Coronary artery (tissue), 2 donors: ENCODE data around the gene C1QB.

Experiments used
- DNase-seq: peaks from one replicate; pipeline ENCODE4 v3.0.0-alpha.2; 2017; ENCODE audit warnings: low spot score
- H3K27ac ChIP-seq, 2 donors: fragments of 200-600 bp; sonication (generic); one replicate each; pipeline ENCODE4 v1.5.1; 2016 to 2019
- H3K4me3 ChIP-seq: fragments of 200-600 bp; sonication (generic); 2 replicates; pipeline ENCODE4 v1.5.1; 2016; ENCODE audit warnings: mild to moderate bottlenecking, moderate library complexity
- TF ChIP-seq, protein P1 (sequence below): fragments of 200-600 bp; sonication (generic); IDR thresholded peaks from one replicate; pipeline ENCODE4 v1.5.1; 2019; ENCODE audit warnings: antibody characterized with exemption

The C1QB gene

DNA sequence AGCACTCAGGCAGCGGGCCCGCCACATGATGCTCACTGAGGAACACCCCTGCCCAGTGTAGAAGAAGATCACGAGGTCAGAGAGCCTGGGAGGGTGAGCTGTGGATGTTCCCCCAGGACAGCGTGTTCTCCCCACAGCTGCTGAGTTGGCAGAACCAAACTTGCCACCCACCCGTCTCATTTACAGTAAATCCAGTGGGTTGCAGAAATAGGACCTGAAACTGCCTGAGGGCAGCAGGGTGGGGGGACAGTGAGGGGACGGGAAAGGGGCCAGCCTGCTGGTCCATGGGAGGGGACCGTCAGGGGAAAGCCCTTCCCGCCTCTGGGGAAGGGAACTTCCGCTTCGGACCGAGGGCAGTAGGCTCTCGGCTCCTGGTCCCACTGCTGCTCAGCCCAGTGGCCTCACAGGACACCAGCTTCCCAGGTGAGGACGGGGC is at the start of gene C1QB:
C1QB (plus strand) TSS at position 356 of the 436 bp plus-strand sequence. CDS start 6,227 bp downstream, outside the sequence.
- DNase-seq, result no peak
- TF ChIP-seq, protein P1, sequence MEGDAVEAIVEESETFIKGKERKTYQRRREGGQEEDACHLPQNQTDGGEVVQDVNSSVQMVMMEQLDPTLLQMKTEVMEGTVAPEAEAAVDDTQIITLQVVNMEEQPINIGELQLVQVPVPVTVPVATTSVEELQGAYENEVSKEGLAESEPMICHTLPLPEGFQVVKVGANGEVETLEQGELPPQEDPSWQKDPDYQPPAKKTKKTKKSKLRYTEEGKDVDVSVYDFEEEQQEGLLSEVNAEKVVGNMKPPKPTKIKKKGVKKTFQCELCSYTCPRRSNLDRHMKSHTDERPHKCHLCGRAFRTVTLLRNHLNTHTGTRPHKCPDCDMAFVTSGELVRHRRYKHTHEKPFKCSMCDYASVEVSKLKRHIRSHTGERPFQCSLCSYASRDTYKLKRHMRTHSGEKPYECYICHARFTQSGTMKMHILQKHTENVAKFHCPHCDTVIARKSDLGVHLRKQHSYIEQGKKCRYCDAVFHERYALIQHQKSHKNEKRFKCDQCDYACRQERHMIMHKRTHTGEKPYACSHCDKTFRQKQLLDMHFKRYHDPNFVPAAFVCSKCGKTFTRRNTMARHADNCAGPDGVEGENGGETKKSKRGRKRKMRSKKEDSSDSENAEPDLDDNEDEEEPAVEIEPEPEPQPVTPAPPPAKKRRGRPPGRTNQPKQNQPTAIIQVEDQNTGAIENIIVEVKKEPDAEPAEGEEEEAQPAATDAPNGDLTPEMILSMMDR, result no peak
- H3K27ac ChIP-seq, result peak within 1 kb of the TSS in 1 of 2 donors; percentile 58
- peak within 1 kb of the TSS; percentile 63 for H3K4me3 ChIP-seq

GRCh38 chr1:22606161-22606560 is 46.9 kb upstream of the C1QB start:
- no peak for DNase-seq
- TF ChIP-seq, protein P1, result no peak
- Histone ChIP-seq H3K27ac (no peak overlapping the region), H3K4me3 (no peak overlapping the region)

GRCh38 chr1:22607154-22607553 is 45.9 kb upstream of the C1QB start:
- no peak for DNase-seq
- no peak overlapping the region for H3K27ac ChIP-seq
- TF ChIP-seq, protein P1, result no peak
- no peak overlapping the region for H3K4me3 ChIP-seq

GRCh38 chr1:22608361-22608760 is 44.7 kb upstream of the C1QB start:
- DNase-seq, result no peak
- Histone ChIP-seq H3K27ac (no peak overlapping the region), H3K4me3 (no peak overlapping the region)
- TF ChIP-seq, protein P1, result no peak

- no peak for DNase-seq
- H3K4me3 ChIP-seq, result no peak overlapping the region
- TF ChIP-seq, protein P1, result no peak
- H3K27ac ChIP-seq, result no peak overlapping the region
Measured at GRCh38 chr1:22609291-22609690, 43.7 kb upstream of the C1QB start.

- H3K27ac ChIP-seq, result no peak overlapping the region
- no peak for DNase-seq
- H3K4me3 ChIP-seq, result no peak overlapping the region
- TF ChIP-seq, protein P1, result no peak
Measured at GRCh38 chr1:22611530-22611947, 41.5 kb upstream of the C1QB start.

- H3K27ac ChIP-seq, result no peak overlapping the region
- DNase-seq, result no peak
- TF ChIP-seq, protein P1, result no peak
- H3K4me3 ChIP-seq, result no peak overlapping the region
Measured at GRCh38 chr1:22612671-22613571, 40.1 kb upstream of the C1QB start.
